DMS153 treated with DMSO at 0.1 percent for 48 hours (cell line): ENCODE measurements around the gene RNF5.

ENCODE experiments used
- DNase-seq: peaks from one replicate; lab custom pipeline; 2025; ENCODE audit not compliant: unreplicated experiment; lab: John Stamatoyannopoulos, UW

RNF5 gene

GRCh38 chr6:32151863-32152768 lies 26.1 kb upstream of the RNF5 start, which contains the start of gene PRRT1:
PRRT1 (minus strand) TSS chr6:32151939; CDS start chr6:32151827, 112 bp downstream.
- DNase-seq: no peak

GRCh38 chr6:32152769-32153563 lies 25.2 kb upstream of the RNF5 start:
- DNase-seq: no peak

- DNase-seq: peak; percentile 52
These were observed 24.4 kb upstream of the RNF5 start, which contains the start of gene PPT2 for GRCh38 chr6:32153564-32154513. PPT2 (plus strand) TSS chr6:32154141; CDS start chr6:32154595, 454 bp downstream.

GRCh38 chr6:32154514-32155161 lies 23.6 kb upstream of the RNF5 start:
- peak; percentile 47 for DNase-seq

- DNase-seq: no peak
These were observed 21.3 kb upstream of the RNF5 start for GRCh38 chr6:32156891-32157290.

GRCh38 chr6:32158052-32158451 lies 20.2 kb upstream of the RNF5 start:
- DNase-seq: no peak

GRCh38 chr6:32163559-32164258 lies 14.5 kb upstream of the RNF5 start:
- no peak for DNase-seq

- DNase-seq: no peak
These were observed 13.9 kb upstream of the RNF5 start, which contains the start of gene EGFL8 for GRCh38 chr6:32164295-32164694. EGFL8 (plus strand) TSS chr6:32164595; CDS start chr6:32166166, 1,571 bp downstream.

- no peak for DNase-seq
These were observed 11.7 kb upstream of the RNF5 start for GRCh38 chr6:32166411-32167061.

- peak; percentile 15 for DNase-seq
These were observed 10.9 kb upstream of the RNF5 start for GRCh38 chr6:32167154-32167760.

GRCh38 chr6:32167761-32168262 lies 10.4 kb upstream of the RNF5 start:
- DNase-seq: no peak

GRCh38 chr6:32168350-32168749 lies 9.9 kb upstream of the RNF5 start:
- DNase-seq: no peak

- DNase-seq: no peak
These were observed 9.2 kb upstream of the RNF5 start for GRCh38 chr6:32168807-32169591.

GRCh38 chr6:32170294-32170693 lies 7.9 kb upstream of the RNF5 start:
- no peak for DNase-seq

- no peak for DNase-seq
These were observed 7.0 kb upstream of the RNF5 start for GRCh38 chr6:32171234-32171633.

- DNase-seq: no peak
These were observed 5.0 kb upstream of the RNF5 start for GRCh38 chr6:32173051-32173727.

GRCh38 chr6:32174416-32174815 lies 3.8 kb upstream of the RNF5 start:
- no peak for DNase-seq
